Hepatocyte (in vitro differentiated cells): ENCODE results near the gene DBNDD2.

Experiments
- EZH2 ChIP-seq: fragments of 200-600 bp; sonication (generic); IDR thresholded peaks from 2 replicates; pipeline ENCODE4 v1.6.1; 2016; ENCODE audit warnings: antibody characterized with exemption, mild to moderate bottlenecking, borderline replicate concordance
- TF ChIP-seq, protein P1 (sequence below): fragments of 200-600 bp; sonication (generic); IDR thresholded peaks from 2 replicates; pipeline ENCODE4 v1.5.1; 2016; ENCODE audit warnings: antibody characterized with exemption, mild to moderate bottlenecking; ENCODE audit not compliant: poor library complexity

DNA sequence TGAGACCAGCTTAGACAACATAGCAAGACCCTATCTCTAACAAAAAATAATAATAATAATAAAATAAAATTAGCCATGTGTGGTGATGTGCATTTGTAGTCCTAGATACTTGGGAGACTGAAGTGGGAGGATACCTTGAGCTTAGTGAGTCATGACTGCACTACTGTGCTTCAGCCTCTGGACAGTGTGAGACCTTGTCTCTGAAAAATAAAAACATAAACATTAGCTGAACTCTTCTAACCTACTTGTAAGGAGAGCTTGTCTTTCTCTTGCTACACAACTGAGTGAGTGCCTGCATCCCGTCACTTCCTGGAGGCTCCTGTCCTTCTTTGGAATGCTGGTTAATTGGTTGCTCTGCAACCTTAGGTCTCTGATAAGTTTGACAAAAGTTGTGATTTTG is 5.1 kb upstream of the DBNDD2 start:
- TF ChIP-seq EZH2 = no peak
- TF ChIP-seq, protein P1, sequence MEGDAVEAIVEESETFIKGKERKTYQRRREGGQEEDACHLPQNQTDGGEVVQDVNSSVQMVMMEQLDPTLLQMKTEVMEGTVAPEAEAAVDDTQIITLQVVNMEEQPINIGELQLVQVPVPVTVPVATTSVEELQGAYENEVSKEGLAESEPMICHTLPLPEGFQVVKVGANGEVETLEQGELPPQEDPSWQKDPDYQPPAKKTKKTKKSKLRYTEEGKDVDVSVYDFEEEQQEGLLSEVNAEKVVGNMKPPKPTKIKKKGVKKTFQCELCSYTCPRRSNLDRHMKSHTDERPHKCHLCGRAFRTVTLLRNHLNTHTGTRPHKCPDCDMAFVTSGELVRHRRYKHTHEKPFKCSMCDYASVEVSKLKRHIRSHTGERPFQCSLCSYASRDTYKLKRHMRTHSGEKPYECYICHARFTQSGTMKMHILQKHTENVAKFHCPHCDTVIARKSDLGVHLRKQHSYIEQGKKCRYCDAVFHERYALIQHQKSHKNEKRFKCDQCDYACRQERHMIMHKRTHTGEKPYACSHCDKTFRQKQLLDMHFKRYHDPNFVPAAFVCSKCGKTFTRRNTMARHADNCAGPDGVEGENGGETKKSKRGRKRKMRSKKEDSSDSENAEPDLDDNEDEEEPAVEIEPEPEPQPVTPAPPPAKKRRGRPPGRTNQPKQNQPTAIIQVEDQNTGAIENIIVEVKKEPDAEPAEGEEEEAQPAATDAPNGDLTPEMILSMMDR = no peak
